BJ (cell line): ENCODE results near the gene SH3D19. TPM values are rescaled to one million over a fixed set of nuclear protein-coding genes. Genes with fewer than 3 reads are reported as not detected.

ENCODE experiments used
- CTCF ChIA-PET: fragments of 350-600 bp; formaldehyde crosslinking; extraction: SDS; loops from one replicate; lab custom pipeline; 2021; ENCODE audit warnings: antibody characterized with exemption, inconsistent platforms; lab: Yijun Ruan, JAX
- POLR2A ChIA-PET: fragments of 300-600 bp; sonication (Branson Sonifier 250); formaldehyde crosslinking; extraction: SDS; loops from one replicate; lab custom pipeline; 2021; ENCODE audit warnings: antibody characterized with exemption; lab: Charles Lee
- DNase-seq: peaks from one replicate; pipeline ENCODE4 v3.0.0-alpha.2; 2011; ENCODE audit warnings: low read depth
- H3K27me3 ChIP-seq: 2 replicates; pipeline ENCODE4 v1.6.0; 2011; ENCODE audit warnings: low read length; ENCODE audit not compliant: control insufficient read depth, insufficient read depth
- H3K36me3 ChIP-seq: 2 replicates; pipeline ENCODE4 v1.5.1; 2011; ENCODE audit warnings: low read length; ENCODE audit not compliant: control insufficient read depth, insufficient read depth
- H3K4me3 ChIP-seq: 2 replicates; pipeline ENCODE4 v1.5.1; 2011; ENCODE audit warnings: low read depth, mild to moderate bottlenecking, control low read depth, low read length
- polyA plus RNA-seq: library from polyadenylated mRNA; depleted of rRNA; stranded (reverse); fragments of >200 nt; gene quantifications from 2 replicates; pipeline ENCODE4 v1.2.3, GENCODE V29; 2011
- TF ChIP-seq, protein P1 (sequence below): IDR thresholded peaks from 2 replicates; pipeline ENCODE4 v1.5.1; 2011; ENCODE audit warnings: low read depth, mild to moderate bottlenecking, control low read depth, inconsistent platforms, low read length, moderate library complexity; ENCODE audit not compliant: insufficient read depth

Gene SH3D19
- polyA plus RNA-seq, 1 experiment, result 16.2 TPM

GRCh38 chr4:151344948-151345347, 19.5 kb upstream of the SH3D19 start:
- CTCF ChIA-PET, result interaction anchor here (0.5 to 0.8 kb wide), 2 partner anchors 20 to 217 kb away, joined by 4 read pairs; no protein-coding TSS in a partner anchor
- DNase-seq, result no peak
- no peaks in the 10 kb centered on the region; the same call in 1 of the 2 replicates for H3K27me3 ChIP-seq

DNA sequence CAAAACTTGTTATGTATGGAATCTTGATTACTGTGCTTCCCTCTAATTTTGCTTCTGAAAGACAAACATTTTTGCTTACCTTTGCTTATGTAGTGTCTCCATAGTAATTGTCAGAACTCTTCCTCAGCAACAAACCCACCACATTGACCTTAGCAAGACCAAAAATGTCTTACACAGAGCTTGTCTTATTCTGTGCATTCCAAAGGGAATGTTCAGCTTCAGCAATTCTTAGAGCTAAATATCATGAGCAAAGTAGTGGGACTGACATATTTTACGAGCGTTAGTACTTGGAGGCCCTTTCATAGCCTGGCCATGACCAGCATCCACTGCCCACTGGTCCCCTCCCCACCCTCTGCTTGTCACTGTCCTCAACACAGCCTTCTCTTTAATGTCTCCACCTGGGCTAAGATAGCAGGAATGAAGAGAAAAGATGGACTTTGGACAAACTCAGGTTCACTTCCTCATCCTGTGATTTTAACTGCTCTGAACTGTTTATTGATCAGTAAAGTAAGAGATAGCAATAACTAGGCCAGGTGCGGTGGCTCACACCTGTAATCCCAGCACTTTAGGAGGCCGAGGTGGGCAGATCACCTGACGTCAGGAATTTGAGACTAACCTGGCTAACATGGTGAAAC, 15.5 kb upstream of the SH3D19 start:
- Histone ChIP-seq H3K36me3 (no peaks in the 10 kb centered on the region), H3K4me3 (no peak overlapping the region), H3K27me3 (no peaks in the 10 kb centered on the region; the same call in 1 of the 2 replicates)
- no peak for DNase-seq
- CTCF ChIA-PET, result interaction anchor here (0.9 kb wide), 1 partner anchor 16 kb away, joined by 3 read pairs; the partner anchor contains the start of gene SH3D19
- TF ChIP-seq, protein P1, sequence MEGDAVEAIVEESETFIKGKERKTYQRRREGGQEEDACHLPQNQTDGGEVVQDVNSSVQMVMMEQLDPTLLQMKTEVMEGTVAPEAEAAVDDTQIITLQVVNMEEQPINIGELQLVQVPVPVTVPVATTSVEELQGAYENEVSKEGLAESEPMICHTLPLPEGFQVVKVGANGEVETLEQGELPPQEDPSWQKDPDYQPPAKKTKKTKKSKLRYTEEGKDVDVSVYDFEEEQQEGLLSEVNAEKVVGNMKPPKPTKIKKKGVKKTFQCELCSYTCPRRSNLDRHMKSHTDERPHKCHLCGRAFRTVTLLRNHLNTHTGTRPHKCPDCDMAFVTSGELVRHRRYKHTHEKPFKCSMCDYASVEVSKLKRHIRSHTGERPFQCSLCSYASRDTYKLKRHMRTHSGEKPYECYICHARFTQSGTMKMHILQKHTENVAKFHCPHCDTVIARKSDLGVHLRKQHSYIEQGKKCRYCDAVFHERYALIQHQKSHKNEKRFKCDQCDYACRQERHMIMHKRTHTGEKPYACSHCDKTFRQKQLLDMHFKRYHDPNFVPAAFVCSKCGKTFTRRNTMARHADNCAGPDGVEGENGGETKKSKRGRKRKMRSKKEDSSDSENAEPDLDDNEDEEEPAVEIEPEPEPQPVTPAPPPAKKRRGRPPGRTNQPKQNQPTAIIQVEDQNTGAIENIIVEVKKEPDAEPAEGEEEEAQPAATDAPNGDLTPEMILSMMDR, result no peak
- POLR2A ChIA-PET, result interaction anchor here (0.6 kb wide), 1 partner anchor 55 kb away, joined by 3 read pairs; no protein-coding TSS in a partner anchor

More at GRCh38 chr4:151344948-151345347, 19.5 kb upstream of the SH3D19 start:
- POLR2A ChIA-PET, result no interaction called here
- Histone ChIP-seq H3K4me3 (no peak overlapping the region), H3K36me3 (no peaks in the 10 kb centered on the region)
- TF ChIP-seq, protein P1, result no peak

DNA sequence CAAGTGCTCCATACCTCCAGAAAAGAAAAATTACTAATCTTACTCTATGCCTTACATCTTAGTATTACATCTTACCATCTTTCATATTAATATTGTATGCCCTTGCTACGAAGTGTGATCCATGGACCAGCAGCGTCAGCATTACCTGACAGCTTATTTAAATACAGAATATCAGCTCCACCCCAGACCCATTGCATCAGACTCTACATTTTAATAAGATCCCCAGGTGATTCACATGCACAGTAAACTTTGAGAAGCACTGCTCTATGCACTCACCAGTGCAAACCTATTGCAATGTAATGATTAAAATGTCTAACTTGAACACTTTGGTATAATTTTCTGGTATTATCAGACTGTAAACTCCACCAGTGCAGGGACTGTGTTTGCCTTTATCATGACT, 14.1 kb upstream of the SH3D19 start:
- Histone ChIP-seq H3K36me3 (no peaks in the 10 kb centered on the region), H3K27me3 (no peaks in the 10 kb centered on the region; the same call in 1 of the 2 replicates), H3K4me3 (no peak overlapping the region)
- POLR2A ChIA-PET, result no interaction called here
- no peak for DNase-seq
- TF ChIP-seq, protein P1, result no peak
- CTCF ChIA-PET, result no interaction called here

- no peak overlapping the region for H3K4me3 ChIP-seq
- H3K27me3 ChIP-seq, result no peaks in the 10 kb centered on the region
- POLR2A ChIA-PET, result no interaction called here
- CTCF ChIA-PET, result interaction anchor here (1.2 kb wide), 1 partner anchor 214 kb away, joined by 3 read pairs; no protein-coding TSS in a partner anchor
- TF ChIP-seq, protein P1, result no peak
- DNase-seq, result no peak
- no peaks in the 10 kb centered on the region for H3K36me3 ChIP-seq
These were observed 6.1 kb upstream of the SH3D19 start for GRCh38 chr4:151331276-151332042.

DNA sequence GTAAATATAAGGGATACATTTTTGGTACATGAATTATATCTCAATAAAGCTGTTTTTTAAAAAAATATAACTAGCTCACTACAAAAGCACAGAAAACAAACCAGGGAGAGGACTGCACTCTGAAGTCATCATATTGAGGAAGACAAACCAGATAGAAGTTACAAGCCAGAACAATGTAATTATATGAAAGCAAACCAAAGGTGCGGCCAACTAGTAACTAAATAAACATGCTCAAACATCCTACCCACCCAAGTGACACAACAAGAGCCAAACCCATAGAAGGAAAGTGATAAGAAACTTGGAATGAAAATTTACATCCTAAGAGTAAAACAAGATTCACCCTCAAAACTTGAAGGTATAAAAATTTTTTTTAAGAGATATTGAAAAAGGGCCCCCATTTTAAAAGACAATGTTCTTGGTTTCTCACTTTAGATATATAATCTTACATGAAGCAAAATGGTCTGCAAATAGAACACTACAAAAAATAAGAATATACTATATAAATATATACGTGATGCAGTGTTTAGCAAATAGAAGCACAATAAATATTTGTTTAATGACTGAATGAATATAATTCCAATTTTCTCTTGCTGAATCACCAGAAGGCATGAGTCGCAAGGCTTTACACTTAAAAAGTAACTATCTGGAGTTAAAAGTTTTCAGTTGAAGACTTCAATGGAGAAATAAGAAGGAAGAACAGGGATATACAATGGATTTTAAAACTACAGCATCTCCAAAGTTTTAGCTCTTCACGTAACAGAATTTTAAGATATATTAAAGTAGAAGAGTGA, 4.0 kb upstream of the SH3D19 start:
- POLR2A ChIA-PET, result no interaction called here
- CTCF ChIA-PET, result interaction anchor here (0.7 kb wide), 1 partner anchor 216 kb away, joined by 3 read pairs; no protein-coding TSS in a partner anchor
- DNase-seq, result no peak

More for the DNA sequence above, 4.0 kb upstream of the SH3D19 start:
- Histone ChIP-seq H3K27me3 (no peaks in the 10 kb centered on the region), H3K36me3 (no peaks in the 10 kb centered on the region), H3K4me3 (no peak overlapping the region)
- TF ChIP-seq, protein P1, result no peak
